Stromal cell of bone marrow (primary cell): ENCODE measurements around the gene ZFYVE9.
"Not testable (repeated sequence)": the region's sequence is repeated elsewhere in the genome, so short reads cannot be mapped to it uniquely, and the experiment has no call there.

Source experiments
- DNase-seq: peaks from one replicate; pipeline ENCODE4 v3.0.0-alpha.2; 2012; ENCODE audit warnings: low read depth

Gene ZFYVE9

DNA sequence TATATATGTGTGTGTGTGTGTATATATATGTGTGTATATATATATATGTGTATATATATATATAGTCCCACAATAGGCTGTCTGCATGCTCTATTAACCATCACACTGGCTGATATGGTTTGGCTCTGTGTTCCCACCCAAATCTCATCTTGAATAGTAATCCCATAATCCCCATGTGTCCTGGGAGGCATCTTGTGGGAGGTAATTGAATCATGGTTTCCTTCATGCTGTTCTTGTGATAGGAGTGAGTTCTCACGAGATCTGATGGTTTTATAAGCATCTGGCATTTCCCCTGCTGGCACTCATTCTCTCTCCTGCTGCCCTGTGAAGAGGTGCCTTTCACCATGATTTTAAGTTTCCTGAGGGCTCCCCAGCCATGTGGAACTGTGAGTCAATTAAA lies 228.0 kb downstream of the ZFYVE9 start:
- DNase-seq: not testable (repeated sequence)

DNA sequence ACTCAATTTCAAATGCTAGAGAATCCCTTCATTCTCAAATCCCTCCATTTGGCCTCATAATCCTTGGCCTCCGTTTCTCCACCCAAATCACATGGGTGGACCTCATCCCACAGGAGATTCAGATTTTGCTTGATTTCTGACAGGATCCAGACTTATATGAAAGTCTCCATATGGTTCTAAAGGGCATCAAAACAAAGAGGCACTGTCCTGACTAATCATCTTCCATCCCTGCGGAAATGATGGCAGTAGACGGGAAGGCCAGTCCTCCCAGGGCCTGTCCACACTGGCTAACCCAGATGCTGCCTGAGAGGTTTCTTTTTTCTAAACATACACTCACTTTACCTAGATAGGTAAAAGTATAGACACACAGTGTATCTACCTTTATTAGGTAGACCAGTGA lies 243.5 kb downstream of the ZFYVE9 start:
- DNase-seq: no peak

DNA sequence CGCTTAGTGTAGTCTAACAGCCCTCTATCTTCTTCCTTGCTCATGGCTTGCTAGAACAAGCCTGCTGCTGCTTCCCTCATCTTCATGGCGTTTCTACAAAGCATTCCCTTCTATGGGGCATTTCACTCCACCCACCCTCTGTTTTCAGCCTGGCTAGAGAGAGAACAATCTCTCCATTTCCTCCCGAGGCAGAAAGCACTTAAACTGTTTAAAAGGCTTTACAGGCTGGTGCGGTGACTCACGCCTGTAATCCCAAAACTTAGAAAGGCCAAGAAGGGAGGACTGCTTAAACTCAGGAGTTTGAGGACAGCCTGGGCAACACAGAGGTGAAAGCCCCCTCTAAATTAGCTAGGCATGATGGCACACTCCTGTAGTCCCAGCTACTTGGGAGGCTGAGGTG lies 244.6 kb downstream of the ZFYVE9 start:
- no peak for DNase-seq

GRCh38 chr1:52393174-52393573 lies 251.3 kb downstream of the ZFYVE9 start:
- no peak for DNase-seq
